ENCODE results near the gene TMEM117.

DNA sequence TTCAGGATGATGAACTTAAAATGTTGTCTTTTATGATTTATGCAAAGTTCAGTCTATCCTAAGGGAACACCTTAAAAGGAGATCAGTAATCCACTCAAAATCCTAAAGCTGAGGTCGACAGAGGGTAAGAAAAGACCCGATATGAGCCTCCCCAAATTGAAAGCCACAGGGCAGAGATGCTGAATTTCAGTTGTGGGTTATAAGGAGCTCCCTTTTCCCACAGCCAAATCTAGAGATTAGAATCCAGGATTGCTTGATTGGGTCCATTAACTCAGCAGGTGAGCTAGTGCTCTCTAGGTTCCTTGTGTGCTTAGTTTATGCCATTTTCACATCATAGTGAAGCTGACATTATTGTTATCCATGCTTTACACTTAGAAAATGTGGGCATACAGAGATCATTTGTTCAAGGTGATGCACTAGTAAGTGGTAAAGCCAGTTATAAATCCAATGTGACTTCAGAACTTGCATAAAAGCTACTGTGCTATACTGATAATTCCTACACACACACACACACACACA lies 417.5 kb downstream of the TMEM117 start:
- TF ChIP-seq CTCF (optimal IDR thresholded peaks at IDR 0.05 in 1 of 3, IDR thresholded peaks at IDR 0.05 in 1 of 3, conservative IDR thresholded peaks at IDR 0.05 in 1 of 3; ENCODE audit: extremely low read depth in 1 of 3, insufficient read depth in 2 of 3, low read length in 3 of 3) (no peak), EZH2 (IDR thresholded peaks at IDR 0.05; ENCODE audit: low read length) (no peak)

Measured in keratinocyte (primary cell).